PC-3 (cell line): ENCODE measurements around the gene PARVA. TPM values are rescaled to one million over a fixed set of nuclear protein-coding genes. Genes with fewer than 3 reads are reported as not detected.
A peak's percentile ranks its signal among the peaks of the same experiment; 100 is the strongest.

Experiments used
- ATAC-seq: fragments of 200-7000 bp; cut with Tn5 transposase; 2 replicates; pipeline ENCODE4 v1.9.1; 2020; ENCODE audit warnings: mild to moderate bottlenecking, moderate library complexity
- BruUV-seq: library from RNA; stranded (reverse); fragments of 400-500 nt; replicated peaks from 2 replicates; lab custom pipeline; 2021; lab: Mats Ljungman, UMichigan
- CTCF ChIA-PET: fragments of 300-600 bp; sonication (Branson Sonifier 250); formaldehyde crosslinking; loops from one replicate; lab custom pipeline; 2022; ENCODE audit warnings: antibody characterized with exemption; lab: Charles Lee
- POLR2A ChIA-PET: fragments of 300-600 bp; sonication (Branson Sonifier 250); formaldehyde crosslinking; loops from one replicate; lab custom pipeline; 2022; ENCODE audit warnings: antibody characterized with exemption; ENCODE audit not compliant: unreplicated experiment; lab: Charles Lee
- DNase-seq: peaks from one replicate; pipeline ENCODE4 v3.0.0-alpha.2; 2015
- H2AFZ ChIP-seq: fragments of 300-600 bp; sonication (generic); 2 replicates; pipeline ENCODE4 v1.6.0; 2016; ENCODE audit warnings: antibody characterized with exemption, low read length
- H3F3A ChIP-seq: fragments of 300-600 bp; sonication (generic); one replicate; pipeline ENCODE4 v1.6.0; 2017; ENCODE audit warnings: antibody characterized with exemption, low read length, control low read depth, mild to moderate bottlenecking; ENCODE audit not compliant: unreplicated experiment
- H3K27ac ChIP-seq: fragments of 300-600 bp; sonication (generic); 2 replicates; pipeline ENCODE4 v1.5.1; 2016; ENCODE audit warnings: mild to moderate bottlenecking, low read length
- H3K27me3 ChIP-seq: fragments of 300-600 bp; sonication (generic); 2 replicates; pipeline ENCODE4 v1.6.1; 2016; ENCODE audit warnings: low read length, mixed read lengths
- H3K36me3 ChIP-seq: fragments of 300-600 bp; sonication (generic); 2 replicates; pipeline ENCODE4 v1.6.1; 2016; ENCODE audit warnings: low read depth, mixed run types, low read length, mixed read lengths
- H3K4me1 ChIP-seq: fragments of 300-600 bp; sonication (generic); 2 replicates; pipeline ENCODE4 v1.5.1; 2016; ENCODE audit warnings: low read length; ENCODE audit not compliant: insufficient read depth
- H3K4me2 ChIP-seq: fragments of 300-600 bp; sonication (generic); 2 replicates; pipeline ENCODE4 v1.6.0; 2016; ENCODE audit warnings: low read length
- H3K4me3 ChIP-seq: fragments of 300-600 bp; sonication (generic); 2 replicates; pipeline ENCODE4 v1.5.1; 2016; ENCODE audit warnings: mild to moderate bottlenecking, low read length, mixed read lengths
- H3K79me2 ChIP-seq: fragments of 300-600 bp; sonication (generic); 2 replicates; pipeline ENCODE4 v1.6.1; 2017; ENCODE audit warnings: low read length, mixed read lengths
- H3K9ac ChIP-seq: fragments of 300-600 bp; sonication (generic); 2 replicates; pipeline ENCODE4 v1.6.0; 2016; ENCODE audit warnings: mild to moderate bottlenecking, low read length
- H3K9me2 ChIP-seq: fragments of 300-600 bp; sonication (generic); replicated peaks from 2 replicates; pipeline ENCODE4 v1.6.1; 2016; ENCODE audit warnings: mixed run types, low read length, mixed read lengths
- H3K9me3 ChIP-seq: fragments of 300-600 bp; sonication (generic); 2 replicates; pipeline ENCODE4 v1.6.1; 2016; ENCODE audit warnings: low read length, mixed read lengths
- H4K20me1 ChIP-seq: fragments of 300-600 bp; sonication (generic); 2 replicates; pipeline ENCODE4 v1.6.1; 2016; ENCODE audit warnings: low read length, mixed read lengths
- EZH2 ChIP-seq: fragments of 300-600 bp; sonication (generic); IDR thresholded peaks from one replicate; pipeline ENCODE4 v1.6.1; 2017; ENCODE audit warnings: antibody characterized with exemption, mild to moderate bottlenecking, low read length; ENCODE audit not compliant: unreplicated experiment
- EZH2phosphoT487 ChIP-seq: fragments of 300-600 bp; sonication (generic); IDR thresholded peaks from 2 replicates; pipeline ENCODE4 v1.6.1; 2018; ENCODE audit warnings: mild to moderate bottlenecking, antibody characterized with exemption, low read length, borderline replicate concordance
- intact Hi-C: fragments of 100-400 bp; cut with micrococcal nuclease; formaldehyde crosslinking; loops from 2 replicates; pipeline ENCODE4 v1.9.0; 2023
- total RNA-seq: library from RNA; depleted of rRNA; stranded (reverse); fragments of >200 nt; gene quantifications from 2 replicates; pipeline ENCODE4 v1.2.3, GENCODE V29; 2014
- TF ChIP-seq, protein P1 (sequence below): fragments of 300-600 bp; sonication (generic); conservative IDR thresholded peaks from 2 replicates; pipeline ENCODE4 v1.5.1; 2017; ENCODE audit warnings: antibody characterized with exemption, low read depth, mild to moderate bottlenecking, low read length

PARVA gene
- total RNA-seq, 1 experiment from 2014 or later = 13.5 TPM

DNA sequence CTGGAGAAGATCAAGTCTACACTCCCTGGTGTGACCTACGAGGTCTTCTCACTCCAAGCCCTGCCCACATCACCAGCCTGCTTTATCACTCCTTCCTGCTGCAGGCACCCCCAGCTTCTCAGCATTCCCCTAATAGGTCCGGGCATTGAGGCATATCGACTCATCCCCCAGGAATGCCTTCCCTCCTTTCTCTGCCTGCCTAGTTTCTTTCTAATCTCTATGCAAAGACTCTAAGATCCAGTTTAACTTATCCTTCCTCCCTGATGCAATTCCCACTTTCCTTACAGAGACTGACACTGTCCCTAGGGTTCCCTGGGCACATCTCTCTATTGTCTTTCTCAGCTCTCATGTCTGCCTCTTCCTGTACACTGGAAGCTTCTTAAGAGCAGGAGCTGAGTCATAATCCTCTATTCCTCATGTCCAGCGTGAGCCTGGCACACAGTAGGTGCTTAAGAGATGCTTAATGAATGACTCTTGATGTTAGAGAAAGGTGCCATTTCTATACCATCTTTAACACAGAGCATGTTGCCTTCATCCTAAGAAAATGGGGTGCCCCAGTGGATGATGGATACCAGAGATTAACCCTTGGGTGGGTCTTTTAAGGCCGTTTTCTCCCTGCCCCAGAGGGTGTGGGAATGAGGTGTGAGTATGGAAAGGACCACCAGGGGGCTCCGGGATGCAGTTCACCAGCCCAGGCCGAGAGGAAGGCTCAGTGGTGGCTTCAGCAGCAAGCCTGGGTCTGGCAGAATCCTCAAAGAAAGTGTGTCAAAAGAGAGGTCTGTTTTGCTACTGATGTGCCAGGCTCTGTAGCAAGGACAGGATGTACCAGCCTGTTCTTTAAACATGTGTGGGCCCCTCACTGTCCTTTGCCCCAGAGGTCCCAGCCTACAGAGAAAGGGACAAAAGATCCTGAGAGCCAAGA, 34.7 kb downstream of the PARVA start:
- Histone ChIP-seq H3K27me3 (no peaks in the 10 kb centered on the region), H3K9me2 (no peaks in the 10 kb centered on the region), H2AFZ (peak overlapping the region; percentile 2; the same call in 1 of the 2 replicates), H3K27ac (peak overlapping the region; percentile 6), H4K20me1 (no peaks in the 10 kb centered on the region), H3F3A (no peaks in the 10 kb centered on the region), H3K4me1 (peaks cover 14% of the 10 kb centered on the region), H3K4me3 (no peak overlapping the region), H3K79me2 (no peaks in the 10 kb centered on the region), H3K36me3 (no peaks in the 10 kb centered on the region), H3K9me3 (no peaks in the 10 kb centered on the region), H3K9ac (no peak overlapping the region), H3K4me2 (peak overlapping the region; percentile 24)
- CTCF ChIA-PET = interaction anchor here (0.6 to 1.2 kb wide), 2 partner anchors 73 to 94 kb away, joined by 3 read pairs; no protein-coding TSS in a partner anchor
- BruUV-seq = TSS peak; percentile 54
- POLR2A ChIA-PET = interaction anchor here (0.6 kb wide), 1 partner anchor 1518 kb away, joined by 3 read pairs; no protein-coding TSS in a partner anchor
- DNase-seq = peak; percentile 79
- peak; percentile 87 for ATAC-seq
- TF ChIP-seq EZH2phosphoT487 (no peak), EZH2 (no peak)
- TF ChIP-seq, protein P1, sequence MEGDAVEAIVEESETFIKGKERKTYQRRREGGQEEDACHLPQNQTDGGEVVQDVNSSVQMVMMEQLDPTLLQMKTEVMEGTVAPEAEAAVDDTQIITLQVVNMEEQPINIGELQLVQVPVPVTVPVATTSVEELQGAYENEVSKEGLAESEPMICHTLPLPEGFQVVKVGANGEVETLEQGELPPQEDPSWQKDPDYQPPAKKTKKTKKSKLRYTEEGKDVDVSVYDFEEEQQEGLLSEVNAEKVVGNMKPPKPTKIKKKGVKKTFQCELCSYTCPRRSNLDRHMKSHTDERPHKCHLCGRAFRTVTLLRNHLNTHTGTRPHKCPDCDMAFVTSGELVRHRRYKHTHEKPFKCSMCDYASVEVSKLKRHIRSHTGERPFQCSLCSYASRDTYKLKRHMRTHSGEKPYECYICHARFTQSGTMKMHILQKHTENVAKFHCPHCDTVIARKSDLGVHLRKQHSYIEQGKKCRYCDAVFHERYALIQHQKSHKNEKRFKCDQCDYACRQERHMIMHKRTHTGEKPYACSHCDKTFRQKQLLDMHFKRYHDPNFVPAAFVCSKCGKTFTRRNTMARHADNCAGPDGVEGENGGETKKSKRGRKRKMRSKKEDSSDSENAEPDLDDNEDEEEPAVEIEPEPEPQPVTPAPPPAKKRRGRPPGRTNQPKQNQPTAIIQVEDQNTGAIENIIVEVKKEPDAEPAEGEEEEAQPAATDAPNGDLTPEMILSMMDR = peak; percentile 84
- intact Hi-C loops = loop anchor here (2.0 to 5.0 kb wide), 4 partner anchors 73 to 549 kb away; partner anchors contain the start of gene TEAD1

GRCh38 chr11:12413141-12414052, 36.0 kb downstream of the PARVA start:
- no peak for DNase-seq
- no peaks in the 10 kb centered on the region for H3K27me3 ChIP-seq
- no peaks in the 10 kb centered on the region for H3K36me3 ChIP-seq
- H3K4me3 ChIP-seq = no peak overlapping the region
- H3F3A ChIP-seq = no peaks in the 10 kb centered on the region
- intact Hi-C loops = loop anchor here (2.0 to 5.0 kb wide), 3 partner anchors 259 to 547 kb away; partner anchors contain the start of gene TEAD1
- H3K27ac ChIP-seq = no peak overlapping the region
- H3K4me1 ChIP-seq = peaks cover 14% of the 10 kb centered on the region
- no peak overlapping the region for H2AFZ ChIP-seq
- ChIA-PET CTCF (no interaction called here), POLR2A (interaction anchor here (0.6 to 0.7 kb wide), 2 partner anchors 34 to 57 kb away, joined by 3 to 5 read pairs; no protein-coding TSS in a partner anchor)
- H3K9me2 ChIP-seq = no peaks in the 10 kb centered on the region
- no peaks in the 10 kb centered on the region for H3K79me2 ChIP-seq
- H3K9me3 ChIP-seq = no peaks in the 10 kb centered on the region
- no peak overlapping the region for H3K4me2 ChIP-seq
- no peak overlapping the region for H3K9ac ChIP-seq
- no peak for ATAC-seq
- H4K20me1 ChIP-seq = no peaks in the 10 kb centered on the region
- BruUV-seq = no TSS peak
- TF ChIP-seq, protein P1 = no peak
- TF ChIP-seq EZH2 = no peak
- no peak for TF ChIP-seq EZH2phosphoT487
